ENCODE data around the gene ANKH.

DNA sequence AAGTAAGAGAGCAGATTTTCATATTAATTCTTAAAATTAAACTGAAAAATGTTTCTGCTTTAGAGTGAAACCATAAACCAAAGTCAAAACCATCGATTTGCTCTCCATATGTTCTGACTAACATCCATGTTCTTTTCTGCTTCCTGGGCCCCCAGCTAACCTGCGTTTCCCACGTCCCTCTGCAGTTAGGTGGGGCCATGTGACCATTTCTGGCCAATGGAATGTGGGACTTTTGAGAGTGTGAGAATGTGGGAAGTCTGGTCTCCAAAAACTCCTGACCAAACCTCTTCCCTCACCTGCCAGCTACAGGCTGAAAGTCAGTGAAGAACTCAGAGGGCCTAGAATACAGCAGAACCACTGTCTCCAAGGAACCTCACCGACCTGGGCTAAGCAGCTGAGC is 44.9 kb downstream of the ANKH start:
- TF ChIP-seq POLR2AphosphoS5 (IDR thresholded peaks at IDR 0.05; ENCODE audit: low read length) = no peak
- TF ChIP-seq POLR2A (IDR thresholded peaks at IDR 0.05; ENCODE audit: low read depth, low read length) = no peak
- TF ChIP-seq, protein P1, sequence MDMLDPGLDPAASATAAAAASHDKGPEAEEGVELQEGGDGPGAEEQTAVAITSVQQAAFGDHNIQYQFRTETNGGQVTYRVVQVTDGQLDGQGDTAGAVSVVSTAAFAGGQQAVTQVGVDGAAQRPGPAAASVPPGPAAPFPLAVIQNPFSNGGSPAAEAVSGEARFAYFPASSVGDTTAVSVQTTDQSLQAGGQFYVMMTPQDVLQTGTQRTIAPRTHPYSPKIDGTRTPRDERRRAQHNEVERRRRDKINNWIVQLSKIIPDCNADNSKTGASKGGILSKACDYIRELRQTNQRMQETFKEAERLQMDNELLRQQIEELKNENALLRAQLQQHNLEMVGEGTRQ (IDR thresholded peaks at IDR 0.05; ENCODE audit: borderline replicate concordance, low read depth, low read length) = no peak
- TF ChIP-seq KDM1A (IDR thresholded peaks at IDR 0.05; ENCODE audit: borderline replicate concordance) = no peak
- TF ChIP-seq NFIC (IDR thresholded peaks at IDR 0.05; ENCODE audit: low read depth, low read length) = no peak
- TF ChIP-seq, protein P2, sequence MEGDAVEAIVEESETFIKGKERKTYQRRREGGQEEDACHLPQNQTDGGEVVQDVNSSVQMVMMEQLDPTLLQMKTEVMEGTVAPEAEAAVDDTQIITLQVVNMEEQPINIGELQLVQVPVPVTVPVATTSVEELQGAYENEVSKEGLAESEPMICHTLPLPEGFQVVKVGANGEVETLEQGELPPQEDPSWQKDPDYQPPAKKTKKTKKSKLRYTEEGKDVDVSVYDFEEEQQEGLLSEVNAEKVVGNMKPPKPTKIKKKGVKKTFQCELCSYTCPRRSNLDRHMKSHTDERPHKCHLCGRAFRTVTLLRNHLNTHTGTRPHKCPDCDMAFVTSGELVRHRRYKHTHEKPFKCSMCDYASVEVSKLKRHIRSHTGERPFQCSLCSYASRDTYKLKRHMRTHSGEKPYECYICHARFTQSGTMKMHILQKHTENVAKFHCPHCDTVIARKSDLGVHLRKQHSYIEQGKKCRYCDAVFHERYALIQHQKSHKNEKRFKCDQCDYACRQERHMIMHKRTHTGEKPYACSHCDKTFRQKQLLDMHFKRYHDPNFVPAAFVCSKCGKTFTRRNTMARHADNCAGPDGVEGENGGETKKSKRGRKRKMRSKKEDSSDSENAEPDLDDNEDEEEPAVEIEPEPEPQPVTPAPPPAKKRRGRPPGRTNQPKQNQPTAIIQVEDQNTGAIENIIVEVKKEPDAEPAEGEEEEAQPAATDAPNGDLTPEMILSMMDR (IDR thresholded peaks at IDR 0.05 in 2 of 3, conservative IDR thresholded peaks at IDR 0.05 in 1 of 3; ENCODE audit: control insufficient read depth in 2 of 3, extremely low read depth in 1 of 3, insufficient read depth in 1 of 3, low read depth in 3 of 3, low read length in 3 of 3) = no peak
- TF ChIP-seq PBX3 (IDR thresholded peaks at IDR 0.05; ENCODE audit: insufficient replicate concordance, low read depth, low read length) = no peak
- no peak for TF ChIP-seq RBBP5 (conservative IDR thresholded peaks at IDR 0.05)
- TF ChIP-seq, protein P3, sequence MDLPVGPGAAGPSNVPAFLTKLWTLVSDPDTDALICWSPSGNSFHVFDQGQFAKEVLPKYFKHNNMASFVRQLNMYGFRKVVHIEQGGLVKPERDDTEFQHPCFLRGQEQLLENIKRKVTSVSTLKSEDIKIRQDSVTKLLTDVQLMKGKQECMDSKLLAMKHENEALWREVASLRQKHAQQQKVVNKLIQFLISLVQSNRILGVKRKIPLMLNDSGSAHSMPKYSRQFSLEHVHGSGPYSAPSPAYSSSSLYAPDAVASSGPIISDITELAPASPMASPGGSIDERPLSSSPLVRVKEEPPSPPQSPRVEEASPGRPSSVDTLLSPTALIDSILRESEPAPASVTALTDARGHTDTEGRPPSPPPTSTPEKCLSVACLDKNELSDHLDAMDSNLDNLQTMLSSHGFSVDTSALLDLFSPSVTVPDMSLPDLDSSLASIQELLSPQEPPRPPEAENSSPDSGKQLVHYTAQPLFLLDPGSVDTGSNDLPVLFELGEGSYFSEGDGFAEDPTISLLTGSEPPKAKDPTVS (IDR thresholded peaks at IDR 0.05; ENCODE audit: low read depth, low read length) = no peak
- no peak for TF ChIP-seq EP300 (IDR thresholded peaks at IDR 0.05; ENCODE audit: borderline replicate concordance in 1 of 2, control insufficient read depth in 1 of 2, low read depth in 2 of 2, low read length in 2 of 2)
- TF ChIP-seq ZNF274 (IDR thresholded peaks at IDR 0.05; ENCODE audit: insufficient read depth, insufficient read length) = no peak
- TF ChIP-seq E2F4 (IDR thresholded peaks at IDR 0.05; ENCODE audit: low read depth, low read length) = no peak
- no peak for TF ChIP-seq PKNOX1 (IDR thresholded peaks at IDR 0.05)
- no peak for TF ChIP-seq YY1 (IDR thresholded peaks at IDR 0.05; ENCODE audit: low read depth, low read length)

All from GM12878 (cell line).